Right lobe of liver (tissue), 6 donors: ENCODE measurements around the gene PTBP3. TPM values are rescaled to one million over a fixed set of nuclear protein-coding genes. Genes with fewer than 3 reads are reported as not detected.

Source experiments
- ATAC-seq, 4 donors: fragments of 200-7000 bp; cut with Tn5 transposase; one replicate each; pipeline ENCODE4 v1.9.1; 2020; ENCODE audit warnings: mild to moderate bottlenecking in 4 of 4, moderate library complexity in 4 of 4
- DNase-seq, 3 donors: peaks; one replicate each; pipeline ENCODE4 v3.0.0-alpha.2; 2020
- H3K27ac ChIP-seq, 3 donors: fragments of 200-600 bp; one replicate each; pipeline ENCODE4 v1.8.0; 2022
- H3K27me3 ChIP-seq, 2 donors: fragments of 200-600 bp; one replicate each; pipeline ENCODE4 v1.8.0; 2022
- H3K36me3 ChIP-seq, 4 donors: fragments of 200-600 bp; sonication (generic) in 1 of 4; one replicate each; pipeline versions ENCODE4 v1.5.1 to v1.8.0; 2017 to 2022; ENCODE audit warnings: control low read depth in 1 of 4
- H3K4me1 ChIP-seq, 4 donors: fragments of 200-600 bp; sonication (generic) in 1 of 4; one replicate each; pipeline versions ENCODE4 v1.5.1 to v1.8.0; 2017 to 2022; ENCODE audit warnings: control low read depth in 1 of 4
- H3K4me3 ChIP-seq, 3 donors: fragments of 200-600 bp; one replicate each; pipeline ENCODE4 v1.8.0; 2022
- H3K9me3 ChIP-seq, 4 donors: fragments of 200-600 bp; sonication (generic) in 1 of 4; one replicate each; pipeline versions ENCODE4 v1.5.1 to v1.8.0; 2017 to 2022; ENCODE audit warnings: control low read depth in 1 of 4
- CTCF ChIP-seq, 4 donors: fragments of 200-600 bp in 3 of 4; fragments of 450-650 bp in 1 of 4; IDR thresholded peaks; one replicate each; pipeline versions ENCODE4 v1.5.1 to v1.8.0; 2016 to 2022; ENCODE audit warnings: antibody characterized with exemption in 4 of 4, mild to moderate bottlenecking in 2 of 4
- POLR2A ChIP-seq: fragments of 450-650 bp; IDR thresholded peaks from one replicate; pipeline ENCODE4 v1.6.1; 2017; ENCODE audit warnings: antibody characterized with exemption, mild to moderate bottlenecking
- WGBS: methylation state at CpG from one replicate; pipeline ENCODE4 v1.1.6; 2018; ENCODE audit warnings: low coverage, low lambda C conversion rate; ENCODE audit not compliant: insufficient coverage; ENCODE audit errors: missing lambda C conversion rate; 5-methylcytosine and 5-hydroxymethylcytosine counted together
- intact Hi-C, 2 donors: fragments of 100-400 bp; cut with DNase I; formaldehyde crosslinking; loops; one replicate each; pipeline versions ENCODE4 v1.11.2 to v1.14.1; 2022
- total RNA-seq, 6 experiments: library from RNA; depleted of rRNA in 2 of 6; stranded (reverse); fragments of >200 nt in 2 of 6; fragmentation: NEBNext Ultra II Directional in 3 of 6; extraction: Animal tissue kit (Norgen Biotek cat#: 25700) in 3 of 6; gene quantifications; one replicate each; pipeline versions ENCODE4 v1.1.0 to v1.2.4, GENCODE V29; 2016 to 2023
- donor health status: DM: no; HTN: yes; CAD: no.
- donor health status: DM: no; HTN: no; CAD: no.
- donor health status: DM: no; HTN: no; CAD: no.
- donor health status: DM: no; HTN: yes; CAD: no.
- donor health status: DM: no; HTN: yes; CAD: no.

The PTBP3 gene
- total RNA-seq, 6 experiments from 2014 or later = 16.3 to 29.9 (median 19.3) TPM

- Histone ChIP-seq H3K4me3 (no peak overlapping the region), H3K27ac (no peak overlapping the region), H3K36me3 (no peaks in the 10 kb centered on the region), H3K9me3 (no peaks in the 10 kb centered on the region), H3K27me3 (no peaks in the 10 kb centered on the region), H3K4me1 (peaks cover 0 to 16% (median 0%) of the 10 kb centered on the region in 4 donors)
- 87% methylated on average over 3 of the region's 5 CpGs for WGBS
- no peak for TF ChIP-seq CTCF (IDR thresholded peaks at IDR 0.05)
- TF ChIP-seq POLR2A = no peak
- ATAC-seq (no peak), DNase-seq (no peak)
- intact Hi-C loops = no loop called here
Measured at GRCh38 chr9:112322701-112323377, 10.6 kb downstream of the PTBP3 start.

GRCh38 chr9:112316258-112316943, 17.0 kb downstream of the PTBP3 start:
- no peaks in the 10 kb centered on the region for H3K27me3 ChIP-seq
- no peaks in the 10 kb centered on the region for H3K9me3 ChIP-seq
- no peaks in the 10 kb centered on the region for H3K36me3 ChIP-seq
- H3K4me1 ChIP-seq = peaks cover 0 to 9% (median 0%) of the 10 kb centered on the region in 4 donors
- H3K27ac ChIP-seq = no peak overlapping the region
- intact Hi-C loops = no loop called here
- DNase-seq (no peak), ATAC-seq (peak in 2 of 4 donors; percentile 43 to 57)
- H3K4me3 ChIP-seq = no peak overlapping the region
- 70% methylated on average over 9 of the region's 11 CpGs for WGBS
- TF ChIP-seq CTCF (IDR thresholded peaks at IDR 0.05) (no peak), POLR2A (no peak)

GRCh38 chr9:112315331-112316257, 17.8 kb downstream of the PTBP3 start:
- WGBS = 76% methylated on average over 3 of the region's 3 CpGs
- intact Hi-C loops = no loop called here
- DNase-seq (no peak), ATAC-seq (no peak)
- Histone ChIP-seq H3K27ac (no peak overlapping the region), H3K27me3 (no peaks in the 10 kb centered on the region), H3K4me1 (peaks cover 0 to 9% (median 0%) of the 10 kb centered on the region in 4 donors), H3K9me3 (no peaks in the 10 kb centered on the region), H3K36me3 (no peaks in the 10 kb centered on the region), H3K4me3 (no peak overlapping the region)
- TF ChIP-seq POLR2A (no peak), CTCF (IDR thresholded peaks at IDR 0.05) (no peak)

GRCh38 chr9:112312139-112312538, 21.3 kb downstream of the PTBP3 start:
- no peak overlapping the region for H3K4me3 ChIP-seq
- 79% methylated on average over 6 of the region's 7 CpGs for WGBS
- no peak for TF ChIP-seq POLR2A
- TF ChIP-seq CTCF (IDR thresholded peaks at IDR 0.05) = no peak
- intact Hi-C loops = no loop called here
- H3K4me1 ChIP-seq = peaks cover 0 to 20% (median 3%) of the 10 kb centered on the region in 4 donors
- H3K27ac ChIP-seq = no peak overlapping the region
- H3K36me3 ChIP-seq = no peaks in the 10 kb centered on the region
- H3K9me3 ChIP-seq = no peaks in the 10 kb centered on the region
- no peak for DNase-seq
- no peaks in the 10 kb centered on the region for H3K27me3 ChIP-seq
- ATAC-seq = no peak
